DLD1 (cell line): ENCODE measurements around the gene ZNF398.
"Not testable (repeated sequence)": the region's sequence is repeated elsewhere in the genome, so short reads cannot be mapped to it uniquely, and the experiment has no call there.

Source experiments
- in situ Hi-C: cut with HindIII; loops from 2 replicates; pipeline ENCODE4 v1.10.0; 2017; ENCODE audit warnings: low sequenced_read_pairs

The ZNF398 gene

GRCh38 chr7:149223761-149224160 lies 76.5 kb downstream of the ZNF398 start:
- in situ Hi-C loops = no loop called here

GRCh38 chr7:149224352-149224751 lies 77.1 kb downstream of the ZNF398 start:
- in situ Hi-C loops = no loop called here

DNA sequence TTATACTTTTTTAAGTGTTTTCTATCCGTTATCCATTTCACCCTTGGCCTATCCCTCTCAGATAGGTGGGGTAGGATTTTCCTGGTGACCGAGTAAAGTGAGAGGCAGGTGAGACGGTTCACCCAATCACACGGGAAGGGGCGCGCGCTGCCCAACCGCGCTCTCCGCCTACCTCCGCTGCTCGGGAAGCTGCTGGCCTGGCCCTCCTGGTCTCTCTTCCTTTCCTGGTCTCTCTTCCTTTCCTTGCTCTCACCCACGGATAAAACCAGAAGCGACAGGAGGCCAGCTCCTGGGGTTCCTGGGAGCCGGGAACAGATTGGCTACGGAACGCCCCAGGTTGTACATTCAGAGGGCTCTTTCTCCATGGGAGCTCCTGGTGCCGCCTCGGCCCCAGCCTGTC lies 77.9 kb downstream of the ZNF398 start:
- in situ Hi-C loops = no loop called here

GRCh38 chr7:149225656-149226055 lies 78.4 kb downstream of the ZNF398 start:
- in situ Hi-C loops = no loop called here

DNA sequence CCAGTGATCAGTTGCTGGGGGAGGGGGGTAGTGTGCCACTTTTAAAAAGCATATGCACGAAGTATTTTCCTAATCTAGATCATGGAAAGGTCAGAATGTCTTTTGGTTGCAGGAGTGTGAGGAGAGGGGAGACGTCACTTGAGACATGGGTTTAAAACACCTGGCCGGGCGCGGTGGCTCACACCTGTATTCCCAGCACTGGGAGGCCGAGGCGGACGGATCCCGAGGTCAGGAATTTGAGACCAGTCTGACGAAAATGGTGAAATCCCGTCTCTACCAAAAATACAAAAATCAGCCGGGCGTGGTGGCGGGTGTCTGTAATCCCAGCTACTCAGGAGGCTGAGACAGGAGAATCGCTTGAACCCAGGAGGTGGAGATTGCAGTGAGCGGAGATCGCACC lies 79.1 kb downstream of the ZNF398 start:
- in situ Hi-C loops = not testable (repeated sequence)

DNA sequence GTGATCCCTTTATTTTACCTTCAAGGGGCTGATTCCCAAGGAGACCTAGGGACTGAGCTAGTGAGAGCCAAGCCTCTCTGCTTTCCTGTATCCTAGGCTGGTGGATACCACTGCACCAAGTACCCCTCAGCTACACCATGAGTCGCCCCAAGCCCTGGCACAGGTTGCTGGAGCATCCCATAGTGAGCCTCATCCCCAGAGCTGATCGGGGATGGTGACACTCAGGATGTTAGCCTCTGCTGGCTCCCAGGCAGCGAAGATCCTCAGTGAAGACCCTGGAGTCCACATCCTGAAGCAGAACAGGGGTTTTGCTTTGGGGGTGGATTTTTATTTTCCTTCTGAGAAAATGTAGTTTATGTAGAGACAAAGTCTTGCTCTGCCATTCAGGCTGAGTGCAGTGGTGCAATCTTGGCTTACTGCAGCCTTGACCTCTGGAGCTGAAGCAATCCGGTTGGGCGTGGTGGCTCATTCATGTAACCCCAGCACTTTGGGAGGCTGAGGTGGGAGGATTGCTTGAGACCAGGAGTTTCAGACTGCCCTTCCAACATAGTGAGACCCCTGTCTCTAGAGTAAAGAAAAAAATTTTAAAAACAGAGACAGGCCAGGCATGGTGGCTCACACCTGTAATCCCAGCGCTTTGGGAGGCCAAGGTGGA lies 79.7 kb downstream of the ZNF398 start:
- in situ Hi-C loops = no loop called here

DNA sequence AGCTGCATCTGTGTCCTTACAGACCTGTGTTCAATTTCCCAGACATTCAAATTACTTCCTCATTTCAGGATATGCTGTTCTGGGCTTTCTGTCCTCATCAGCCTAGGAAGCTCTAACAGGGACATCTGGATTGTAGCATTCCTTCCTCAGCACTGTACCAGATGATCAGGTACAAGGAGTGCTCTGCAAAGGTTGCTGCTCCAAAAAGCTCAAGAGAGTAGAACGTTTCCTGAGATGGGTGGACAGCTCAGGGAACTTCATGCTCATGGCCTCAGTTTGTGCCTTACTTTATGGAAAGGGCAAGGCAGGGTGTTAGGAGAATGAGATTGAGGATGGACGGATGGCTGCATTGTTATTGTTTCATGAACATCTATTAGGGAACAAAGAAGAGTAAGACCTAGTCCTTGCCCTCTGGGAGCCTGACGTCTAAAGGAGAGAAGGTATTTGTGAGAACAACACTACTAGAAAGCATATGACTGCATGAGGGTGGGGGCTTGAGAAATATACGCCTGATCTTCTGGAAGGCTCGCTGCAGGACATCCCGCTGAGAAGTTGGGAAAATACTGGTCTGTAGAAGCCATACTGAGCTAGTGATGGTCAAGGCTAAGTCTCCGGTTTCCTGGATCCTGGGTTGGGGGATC lies 81.7 kb downstream of the ZNF398 start:
- in situ Hi-C loops = no loop called here

DNA sequence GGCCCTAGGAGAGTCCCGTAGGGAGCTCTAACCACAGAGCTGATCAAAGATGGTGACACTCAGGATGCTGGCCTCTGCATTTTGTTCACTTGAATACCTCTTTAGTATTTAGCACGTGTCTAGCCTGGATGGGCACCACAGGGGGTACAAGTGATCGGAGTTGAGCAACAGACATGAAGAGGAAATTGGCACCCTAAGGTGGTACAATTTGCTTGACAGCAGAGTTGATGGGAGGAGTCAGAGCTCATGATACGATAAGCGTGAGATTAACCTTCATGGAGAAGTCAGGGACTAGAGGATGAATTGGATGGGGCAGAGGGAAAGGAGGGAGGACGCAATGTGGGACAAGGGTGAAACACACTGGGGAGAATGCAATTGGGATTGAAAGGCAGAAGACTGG lies 82.3 kb downstream of the ZNF398 start:
- in situ Hi-C loops = no loop called here

DNA sequence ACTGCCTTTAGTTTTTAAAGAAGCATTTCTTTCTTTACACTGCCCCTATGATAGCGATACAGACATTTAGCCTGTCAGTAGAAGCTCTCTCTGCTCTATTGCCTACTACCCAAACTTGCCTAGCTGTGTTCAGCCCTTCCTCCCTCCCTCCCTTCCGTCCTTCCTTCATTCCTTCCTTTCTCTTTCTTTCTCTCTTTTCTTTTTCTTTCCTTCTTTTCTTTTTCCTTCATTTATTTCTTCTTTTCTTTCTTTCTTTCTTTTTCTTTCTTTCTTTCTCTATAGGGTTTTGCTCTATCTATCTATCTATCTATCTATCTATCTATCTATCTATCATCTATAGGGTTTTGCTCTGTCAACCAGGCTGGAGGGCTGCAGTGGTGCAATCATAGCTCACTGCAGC lies 85.1 kb downstream of the ZNF398 start:
- in situ Hi-C loops = no loop called here
